ENCODE measurements around the gene CC2D2A.

CC2D2A gene

DNA sequence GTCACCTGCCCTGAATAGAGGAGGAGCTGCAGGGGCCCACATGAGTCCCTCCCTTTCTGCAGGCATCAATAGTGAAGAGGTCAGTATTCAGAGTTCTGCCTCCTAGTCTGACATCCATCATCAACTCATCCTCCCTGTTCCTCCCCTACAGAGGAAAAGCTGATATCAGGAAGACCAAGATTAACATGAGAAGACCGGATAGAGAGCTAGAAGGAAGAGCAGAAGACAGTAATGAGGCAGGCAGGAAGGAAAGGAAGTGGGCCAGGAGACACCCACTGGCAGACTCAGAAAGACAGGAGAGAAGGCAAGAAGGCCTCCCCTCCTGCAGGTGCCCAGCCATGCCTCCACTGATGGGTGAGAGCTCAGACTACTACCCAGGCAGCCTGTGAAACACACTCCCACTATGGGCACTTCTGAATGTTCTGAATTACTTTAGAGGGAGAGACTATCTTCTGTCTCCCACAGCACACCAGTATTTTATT is 74.6 kb downstream of the CC2D2A start:
- Histone ChIP-seq H3K4me3 (ENCODE audit: low read depth, low read length) (no peak overlapping the region), H3K27me3 (ENCODE audit: insufficient read depth, low read depth, severe bottlenecking) (no peaks in the 10 kb centered on the region), H3K36me3 (peaks cover 3% of the 10 kb centered on the region), H3K9me3 (ENCODE audit: severe bottlenecking) (no peaks in the 10 kb centered on the region), H3K27ac (no peak overlapping the region)
- DNase-seq, result no peak
- TF ChIP-seq, protein P1, sequence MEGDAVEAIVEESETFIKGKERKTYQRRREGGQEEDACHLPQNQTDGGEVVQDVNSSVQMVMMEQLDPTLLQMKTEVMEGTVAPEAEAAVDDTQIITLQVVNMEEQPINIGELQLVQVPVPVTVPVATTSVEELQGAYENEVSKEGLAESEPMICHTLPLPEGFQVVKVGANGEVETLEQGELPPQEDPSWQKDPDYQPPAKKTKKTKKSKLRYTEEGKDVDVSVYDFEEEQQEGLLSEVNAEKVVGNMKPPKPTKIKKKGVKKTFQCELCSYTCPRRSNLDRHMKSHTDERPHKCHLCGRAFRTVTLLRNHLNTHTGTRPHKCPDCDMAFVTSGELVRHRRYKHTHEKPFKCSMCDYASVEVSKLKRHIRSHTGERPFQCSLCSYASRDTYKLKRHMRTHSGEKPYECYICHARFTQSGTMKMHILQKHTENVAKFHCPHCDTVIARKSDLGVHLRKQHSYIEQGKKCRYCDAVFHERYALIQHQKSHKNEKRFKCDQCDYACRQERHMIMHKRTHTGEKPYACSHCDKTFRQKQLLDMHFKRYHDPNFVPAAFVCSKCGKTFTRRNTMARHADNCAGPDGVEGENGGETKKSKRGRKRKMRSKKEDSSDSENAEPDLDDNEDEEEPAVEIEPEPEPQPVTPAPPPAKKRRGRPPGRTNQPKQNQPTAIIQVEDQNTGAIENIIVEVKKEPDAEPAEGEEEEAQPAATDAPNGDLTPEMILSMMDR (IDR thresholded peaks at IDR 0.05; ENCODE audit: low read depth, low read length), result no peak

DNA sequence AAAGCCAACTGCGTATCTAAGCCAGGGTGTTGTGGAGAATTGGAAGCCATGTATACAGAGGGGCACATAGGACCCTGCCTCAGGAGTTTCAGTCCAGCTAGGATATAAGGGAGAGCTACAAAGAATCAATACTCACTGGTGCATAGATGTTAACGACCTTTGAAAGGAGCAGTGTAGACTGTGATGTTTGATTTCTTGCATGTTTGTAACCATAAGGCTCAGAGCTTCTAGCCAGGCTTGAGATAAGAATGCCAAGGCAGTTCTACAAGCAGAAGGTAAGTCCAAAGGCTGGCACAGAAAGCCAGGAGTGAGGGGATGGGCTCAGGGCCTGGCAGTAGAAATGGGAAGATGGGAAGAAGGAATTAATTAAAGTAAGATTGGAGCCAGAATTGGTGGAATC is 75.7 kb downstream of the CC2D2A start:
- Histone ChIP-seq H3K9me3 (ENCODE audit: severe bottlenecking) (no peaks in the 10 kb centered on the region), H3K27me3 (ENCODE audit: insufficient read depth, low read depth, severe bottlenecking) (no peaks in the 10 kb centered on the region), H3K36me3 (no peaks in the 10 kb centered on the region), H3K27ac (no peak overlapping the region), H3K4me3 (ENCODE audit: low read depth, low read length) (no peak overlapping the region)
- DNase-seq, result no peak
- TF ChIP-seq, protein P1 (IDR thresholded peaks at IDR 0.05; ENCODE audit: low read depth, low read length), result no peak

DNA sequence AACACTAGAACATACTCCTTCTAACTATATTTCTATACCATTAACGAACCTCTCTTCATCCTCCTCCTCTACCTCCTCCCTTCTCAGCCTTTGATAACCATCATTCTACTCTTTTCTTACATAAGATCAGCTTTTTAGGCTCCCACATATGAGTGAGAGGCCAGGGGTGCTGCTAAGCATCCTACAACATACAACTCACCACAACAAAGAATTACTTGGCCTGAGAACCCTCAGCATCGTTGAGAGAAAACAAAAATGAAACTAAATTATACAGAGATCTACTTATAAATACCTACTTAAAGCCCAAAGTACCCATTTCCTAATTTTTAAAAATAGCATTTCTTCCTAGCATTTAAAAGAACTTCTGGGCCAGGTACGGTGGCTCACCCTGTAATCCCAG is 77.7 kb downstream of the CC2D2A start:
- H3K4me3 ChIP-seq (ENCODE audit: low read depth, low read length), result no peak overlapping the region
- H3K27ac ChIP-seq, result no peak overlapping the region
- no peak for DNase-seq
- no peaks in the 10 kb centered on the region for H3K27me3 ChIP-seq (ENCODE audit: insufficient read depth, low read depth, severe bottlenecking)
- no peaks in the 10 kb centered on the region for H3K36me3 ChIP-seq
- no peaks in the 10 kb centered on the region for H3K9me3 ChIP-seq (ENCODE audit: severe bottlenecking)
- TF ChIP-seq, protein P1 (IDR thresholded peaks at IDR 0.05; ENCODE audit: low read depth, low read length), result no peak

DNA sequence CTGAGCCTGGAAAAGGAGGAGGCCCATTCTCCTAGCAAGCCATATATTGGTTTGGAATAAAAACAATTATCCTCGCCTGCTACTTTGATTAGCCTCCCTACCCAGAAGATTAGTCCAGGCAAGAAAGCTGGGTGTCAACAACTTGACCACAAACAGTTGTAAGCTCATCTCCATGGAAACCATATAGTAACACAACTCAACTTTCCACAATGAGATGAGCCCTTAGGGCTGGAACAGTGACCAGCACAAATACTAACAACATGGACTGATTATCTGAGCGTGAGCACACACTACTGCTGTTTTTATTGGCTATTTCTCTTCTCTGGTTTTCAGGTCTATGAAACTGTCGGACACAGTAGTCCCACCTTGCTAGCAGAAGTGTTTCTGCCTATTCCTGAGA is 80.8 kb downstream of the CC2D2A start:
- no peak for DNase-seq
- Histone ChIP-seq H3K36me3 (no peaks in the 10 kb centered on the region), H3K27me3 (ENCODE audit: insufficient read depth, low read depth, severe bottlenecking) (no peaks in the 10 kb centered on the region), H3K9me3 (ENCODE audit: severe bottlenecking) (no peaks in the 10 kb centered on the region), H3K27ac (no peak overlapping the region), H3K4me3 (ENCODE audit: low read depth, low read length) (no peak overlapping the region)
- TF ChIP-seq, protein P1 (IDR thresholded peaks at IDR 0.05; ENCODE audit: low read depth, low read length), result no peak

DNA sequence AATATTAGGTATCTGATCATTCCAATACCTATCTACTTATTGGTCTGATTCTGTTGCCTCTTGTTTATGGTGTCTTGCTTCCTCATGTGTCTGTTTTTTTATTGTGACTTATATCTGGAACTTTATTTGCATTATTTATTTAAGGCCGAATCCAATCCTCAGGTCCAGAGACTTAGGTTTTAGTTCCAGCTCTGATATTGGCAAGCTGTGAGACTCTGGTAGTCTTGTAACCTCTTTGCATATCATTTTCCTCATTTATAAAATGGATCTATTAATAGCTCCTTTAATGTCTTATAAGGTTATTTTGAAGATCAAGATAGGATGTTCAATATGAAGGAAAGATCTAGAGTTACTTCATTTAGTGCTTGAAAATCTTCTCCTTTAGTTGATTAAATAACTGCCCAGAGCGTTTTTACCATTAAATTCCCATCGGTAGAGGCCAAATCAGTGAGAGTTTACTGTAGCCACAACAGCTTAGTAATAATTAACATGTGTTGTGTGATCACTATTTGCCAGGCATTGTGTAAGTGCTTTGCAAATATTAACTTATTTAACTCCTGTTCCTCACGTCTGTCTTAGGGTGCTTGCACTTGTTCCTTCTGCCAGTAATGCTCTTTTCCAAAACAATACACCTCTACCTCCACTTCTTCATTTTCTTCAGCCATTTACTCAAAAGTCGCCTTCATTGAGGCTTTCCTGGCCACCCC is 82.2 kb downstream of the CC2D2A start:
- Histone ChIP-seq H3K27me3 (ENCODE audit: insufficient read depth, low read depth, severe bottlenecking) (no peaks in the 10 kb centered on the region), H3K4me3 (ENCODE audit: low read depth, low read length) (no peak overlapping the region), H3K36me3 (peaks cover 10% of the 10 kb centered on the region; the same call in 1 of the 2 replicates), H3K27ac (no peak overlapping the region), H3K9me3 (ENCODE audit: severe bottlenecking) (no peaks in the 10 kb centered on the region)
- no peak for DNase-seq
- TF ChIP-seq, protein P1 (IDR thresholded peaks at IDR 0.05; ENCODE audit: low read depth, low read length), result no peak
